ENCODE data around the gene MPL.
"Not testable (repeated sequence)": the region's sequence is repeated elsewhere in the genome, so short reads cannot be mapped to it uniquely, and the experiment has no call there.

Gene MPL

GRCh38 chr1:43370564-43370963 lies 32.9 kb downstream of the MPL start:
- DNase-seq, result no peak

DNA sequence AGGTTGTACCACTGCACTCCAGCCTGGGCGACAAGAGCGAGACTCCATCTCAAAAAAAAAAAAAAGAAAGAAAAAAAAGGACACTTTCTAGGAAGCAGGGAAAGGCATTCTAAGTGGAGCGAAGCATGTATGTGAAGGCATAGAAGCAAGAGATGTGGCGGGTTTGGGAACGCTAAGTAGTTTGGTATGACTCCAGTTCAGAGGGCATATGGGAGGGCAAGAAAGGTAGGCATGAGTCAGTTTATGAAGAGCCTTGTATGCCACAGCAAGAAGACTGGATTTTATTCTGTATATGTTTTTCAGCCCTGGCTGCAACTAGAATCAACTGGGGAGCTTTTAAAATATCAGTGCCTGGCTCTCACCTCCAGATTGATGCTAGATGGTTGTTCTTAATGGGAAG lies 34.6 kb downstream of the MPL start:
- no peak for DNase-seq

GRCh38 chr1:43373066-43373940 lies 35.7 kb downstream of the MPL start:
- DNase-seq, result peak in 2 of 58 donors; percentile 15 to 40

GRCh38 chr1:43376723-43377235 lies 39.2 kb downstream of the MPL start:
- no peak for DNase-seq

GRCh38 chr1:43377831-43378230 lies 40.2 kb downstream of the MPL start:
- no peak for DNase-seq

DNA sequence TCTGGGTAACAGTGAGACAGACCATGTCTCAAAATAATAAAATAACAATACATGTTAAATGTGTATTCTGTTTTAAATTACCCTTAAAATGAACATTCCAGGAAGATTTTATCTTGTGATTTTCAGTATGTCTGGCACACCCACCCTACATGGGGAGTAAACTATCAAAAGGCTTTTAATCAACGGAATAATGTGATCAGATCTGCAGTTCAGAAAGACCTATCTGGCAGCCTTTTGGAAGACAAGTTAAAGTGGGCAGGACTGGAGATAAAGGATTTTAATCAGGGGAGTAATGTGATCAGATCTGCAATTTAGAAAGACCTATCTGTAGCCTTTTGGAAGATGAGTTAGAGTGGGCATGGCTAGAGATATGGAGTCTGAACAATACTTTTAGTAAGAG lies 41.9 kb downstream of the MPL start:
- DNase-seq, result no peak

DNA sequence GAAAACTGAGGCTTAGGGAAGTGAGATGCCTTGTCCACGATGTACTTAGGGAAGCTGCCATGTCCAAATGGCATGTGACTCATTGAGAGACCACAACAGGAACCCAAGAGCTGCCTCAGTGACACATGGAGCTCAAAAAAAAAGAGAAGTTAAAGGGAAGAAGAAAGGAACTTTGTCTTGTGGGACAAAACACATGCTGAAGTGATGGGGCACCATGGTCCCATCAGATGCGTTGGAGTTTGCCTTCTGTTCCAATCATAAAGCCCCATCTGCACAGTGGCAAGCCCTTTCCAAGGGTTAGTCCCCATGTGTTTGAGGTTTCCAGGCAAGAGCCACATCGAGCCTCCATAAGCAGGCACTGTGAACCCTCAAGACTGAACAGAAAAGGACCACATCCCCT lies 44.0 kb downstream of the MPL start:
- peak in 12 of 58 donors; percentile 19 to 77 (median 58) for DNase-seq

DNA sequence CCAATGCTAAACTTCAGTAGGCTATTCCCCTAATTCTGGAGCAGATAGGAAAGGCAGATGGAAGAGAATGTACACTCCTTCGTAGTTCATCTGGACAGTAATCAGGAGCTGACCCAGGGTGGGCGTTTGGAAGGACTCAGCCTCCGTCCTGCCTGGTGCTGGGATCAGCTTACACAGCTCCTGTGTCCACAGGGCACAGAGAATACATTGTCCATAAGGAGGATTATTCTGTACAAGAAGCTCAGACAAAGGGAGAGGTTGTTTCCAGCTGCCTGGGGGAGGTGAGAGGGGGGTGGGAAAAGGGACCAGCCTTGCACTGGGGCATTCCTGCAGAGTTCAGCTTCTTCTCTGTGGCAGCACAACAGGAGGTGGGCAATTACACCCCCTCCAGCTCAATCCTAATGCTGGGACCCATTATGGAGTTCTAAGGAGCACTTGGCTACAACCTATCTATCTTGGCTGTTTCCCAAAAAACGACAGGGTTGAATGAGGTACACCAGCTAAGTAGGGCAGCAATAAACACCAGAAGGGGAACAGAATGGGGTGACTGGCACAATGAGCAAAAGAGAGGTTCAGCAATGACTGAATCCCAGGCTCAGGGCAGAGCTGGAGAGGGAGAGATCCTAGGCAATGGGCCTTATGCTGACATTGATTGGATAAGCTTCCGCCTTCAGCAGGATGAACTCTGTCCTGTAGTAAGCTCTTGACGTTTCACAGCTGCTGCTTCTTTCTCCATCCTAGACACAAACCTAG lies 44.6 kb downstream of the MPL start:
- peak in 55 of 58 donors; percentile 15 to 85 (median 60) for DNase-seq

- DNase-seq, result peak in 33 of 58 donors; percentile 2 to 71 (median 22)
These were observed 45.8 kb downstream of the MPL start for GRCh38 chr1:43383449-43383848.

GRCh38 chr1:43386676-43387075 lies 49.1 kb downstream of the MPL start:
- DNase-seq, result no peak

DNA sequence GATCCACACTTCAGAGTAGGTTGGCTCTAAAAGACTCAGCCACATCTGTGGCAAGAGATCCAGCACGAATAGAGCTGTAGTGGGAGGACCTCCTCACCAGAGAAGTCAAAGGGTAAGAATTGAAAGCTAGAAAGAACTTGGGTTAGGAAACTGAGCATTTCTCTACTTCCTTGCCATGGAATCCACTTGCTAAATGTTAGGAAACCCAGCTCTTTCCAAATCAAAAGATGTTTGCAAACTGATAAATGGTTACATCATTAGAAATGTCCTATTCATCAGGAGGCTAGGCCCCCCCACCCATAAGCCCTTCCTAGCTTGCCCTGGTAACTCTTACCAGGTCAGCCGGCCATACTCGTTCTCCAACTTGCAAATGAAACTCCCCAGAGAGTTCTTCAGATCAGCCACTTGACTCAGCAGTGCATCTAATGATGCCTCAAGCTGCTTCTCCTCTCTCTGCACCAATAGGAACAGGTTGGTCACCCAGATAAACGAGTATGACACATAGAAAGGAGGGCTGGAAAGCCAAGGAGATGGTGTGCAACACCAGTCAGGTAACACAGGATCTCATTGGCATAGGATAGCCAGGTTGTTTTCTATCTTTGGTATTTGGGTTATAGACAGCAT lies 50.5 kb downstream of the MPL start:
- DNase-seq, result no peak

DNA sequence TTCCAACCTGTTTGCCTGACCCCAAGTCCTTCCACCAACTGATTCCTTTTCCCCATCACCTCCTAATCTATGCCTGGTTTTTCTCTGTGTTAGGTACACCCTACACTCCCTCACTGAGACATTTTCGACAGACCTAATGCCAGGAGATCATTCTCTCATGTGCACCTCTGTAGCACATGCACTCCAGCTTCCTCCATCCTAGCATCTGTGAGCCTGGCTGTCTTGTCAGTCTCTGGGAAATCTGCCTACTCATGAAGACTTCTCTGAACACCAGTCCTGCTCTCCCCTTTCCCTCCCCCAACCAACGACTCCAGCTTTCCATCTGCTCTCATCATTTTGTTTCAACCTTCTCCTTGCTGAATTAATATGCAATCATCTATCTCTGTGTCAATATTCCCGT lies 51.0 kb downstream of the MPL start:
- no peak for DNase-seq

DNA sequence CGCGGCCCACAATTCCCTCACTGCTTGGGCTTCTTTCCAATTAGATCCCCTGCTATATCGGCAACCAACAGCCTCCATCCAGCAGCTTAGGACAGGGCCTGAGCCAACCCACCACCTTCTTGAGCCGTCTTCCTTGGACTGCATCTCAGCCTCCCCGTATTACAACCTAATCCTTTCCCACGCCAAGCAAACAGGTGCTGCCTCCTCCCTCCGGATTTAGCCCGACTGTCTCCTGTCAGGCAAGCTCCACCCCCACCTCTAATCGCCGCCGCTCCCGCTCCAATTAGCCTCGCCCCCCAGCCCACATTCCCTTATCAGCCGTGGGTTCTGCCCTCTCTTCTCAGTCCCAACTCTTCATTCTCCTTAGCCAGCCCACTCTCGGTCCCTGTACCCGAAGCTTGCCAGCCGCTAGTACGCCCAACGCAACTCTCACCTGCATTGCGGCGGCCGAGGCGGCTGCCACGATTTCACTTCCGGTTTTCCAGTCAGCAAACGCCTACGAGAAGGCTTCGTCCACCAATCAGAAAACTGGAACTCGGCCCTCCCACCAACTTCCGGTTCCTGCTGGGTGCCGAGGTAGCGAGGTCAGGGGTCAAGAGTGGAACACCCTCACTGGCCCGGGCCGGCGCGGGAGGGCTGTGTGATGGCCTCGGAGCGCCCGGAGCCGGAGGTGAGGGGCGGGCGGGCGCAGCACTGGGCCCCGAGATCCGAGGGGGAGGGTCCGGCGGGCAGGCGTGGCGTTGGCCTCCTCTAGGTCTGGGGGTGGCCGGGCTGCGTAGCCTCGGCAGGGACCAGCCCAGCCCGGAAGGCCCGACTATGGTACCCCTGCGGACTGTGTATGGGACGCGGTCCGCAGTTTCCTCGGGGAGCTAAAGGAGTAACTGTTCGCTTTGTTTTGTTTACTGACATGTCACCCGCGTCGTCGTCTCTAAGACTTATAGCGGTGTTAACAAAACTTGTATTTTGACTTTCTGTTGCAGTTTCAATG lies 52.0 kb downstream of the MPL start, which contains the start of the genes MED8 and SZT2:
Gene MED8 (minus strand): TSS at position 475 of the 988 bp plus-strand sequence. CDS start 36 bp downstream, at position 439.
Gene SZT2 (plus strand): TSS at position 574 of the 988 bp plus-strand sequence. CDS start 70 bp downstream, at position 644.
- peak; percentile 60 to 97 (median 92) for DNase-seq

DNA sequence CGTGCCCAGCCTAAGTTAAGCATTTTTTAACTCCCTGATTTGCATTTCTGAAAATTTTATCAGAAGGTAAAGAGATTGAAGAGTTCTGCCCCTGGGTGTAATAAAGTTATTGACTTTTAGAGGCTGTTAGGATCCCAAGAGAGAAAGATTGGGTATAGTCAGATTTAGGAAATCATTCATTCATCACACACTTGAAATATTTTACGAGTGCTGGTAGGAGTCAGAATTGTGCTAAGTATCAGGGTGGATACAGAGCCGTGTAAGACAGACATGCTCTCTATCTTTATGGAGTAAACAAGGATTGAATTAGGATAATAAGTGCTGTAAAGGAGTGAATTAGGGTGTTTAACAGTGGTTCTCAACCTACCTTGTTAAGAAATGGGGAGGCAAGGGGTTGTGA lies 55.1 kb downstream of the MPL start:
- DNase-seq, result no peak

DNA sequence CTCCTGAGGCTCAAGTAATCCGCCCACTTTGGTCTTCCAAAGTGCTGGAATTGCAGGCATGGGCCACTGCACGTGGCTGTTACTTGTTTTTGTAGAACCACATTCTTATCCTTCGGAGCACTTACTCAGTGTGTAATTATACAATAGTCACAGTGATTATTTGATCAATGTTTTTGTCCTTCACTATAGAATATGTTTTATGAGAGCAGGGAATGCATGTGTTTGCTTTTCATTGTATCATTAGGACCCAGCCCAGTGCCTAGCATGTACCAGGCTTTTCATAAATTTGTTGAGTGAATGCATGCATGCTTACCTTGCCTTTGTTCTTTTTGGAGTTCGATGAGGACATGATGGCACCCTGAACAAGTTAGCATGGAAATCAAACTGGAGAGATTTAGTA lies 57.9 kb downstream of the MPL start:
- DNase-seq, result no peak

- DNase-seq, result no peak
These were observed 58.4 kb downstream of the MPL start for GRCh38 chr1:43396059-43396458.

GRCh38 chr1:43398227-43398626 lies 60.6 kb downstream of the MPL start:
- DNase-seq, result no peak

- DNase-seq, result not testable (repeated sequence)
These were observed 62.8 kb downstream of the MPL start for GRCh38 chr1:43400441-43400840.

DNA sequence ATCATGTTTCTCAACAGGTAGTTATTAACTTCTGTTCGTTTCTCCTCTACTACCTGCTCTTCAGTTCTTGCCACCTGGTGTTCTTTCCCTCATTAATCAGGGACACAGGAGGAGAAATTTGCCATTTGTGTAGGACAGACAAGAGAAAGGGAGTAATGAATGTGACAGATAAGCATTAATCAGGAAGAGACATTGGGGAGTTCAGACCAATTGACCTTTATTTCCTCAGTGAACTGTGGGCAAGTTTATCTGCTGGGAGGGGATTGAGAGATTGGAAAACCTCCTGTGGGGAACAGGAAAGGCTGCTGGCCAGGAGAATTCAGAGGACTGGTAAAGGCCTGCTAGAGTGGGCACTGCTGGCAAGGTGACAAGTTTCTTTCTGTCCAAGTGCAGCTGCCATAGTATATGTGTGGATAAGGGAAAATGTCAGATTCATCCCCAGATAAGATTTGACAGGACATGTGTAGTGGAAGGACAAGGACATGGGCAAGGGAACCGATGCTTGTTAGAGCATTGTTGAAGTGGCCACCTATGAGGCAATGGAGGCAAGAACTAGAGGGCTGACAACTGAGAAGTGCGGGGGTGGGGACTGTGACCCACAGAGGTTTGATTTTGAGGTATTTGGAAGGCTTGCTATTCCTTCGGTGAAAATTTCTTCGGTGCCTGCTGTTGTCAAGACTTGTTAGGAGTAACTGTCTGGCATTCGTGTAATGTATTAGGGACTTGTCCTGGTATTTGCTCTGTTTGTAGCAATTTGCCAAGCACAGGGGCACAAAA lies 64.7 kb downstream of the MPL start:
- no peak for DNase-seq
